Measurements from ENCODE around the gene ZFHX2. TPM values are rescaled to one million over a fixed set of nuclear protein-coding genes. Genes with fewer than 3 reads are reported as not detected.
A peak's percentile ranks its signal among the peaks of the same experiment; 100 is the strongest.

ZFHX2 gene
- total RNA-seq, 1 donor from 2014 or later: 11.1 TPM

DNA sequence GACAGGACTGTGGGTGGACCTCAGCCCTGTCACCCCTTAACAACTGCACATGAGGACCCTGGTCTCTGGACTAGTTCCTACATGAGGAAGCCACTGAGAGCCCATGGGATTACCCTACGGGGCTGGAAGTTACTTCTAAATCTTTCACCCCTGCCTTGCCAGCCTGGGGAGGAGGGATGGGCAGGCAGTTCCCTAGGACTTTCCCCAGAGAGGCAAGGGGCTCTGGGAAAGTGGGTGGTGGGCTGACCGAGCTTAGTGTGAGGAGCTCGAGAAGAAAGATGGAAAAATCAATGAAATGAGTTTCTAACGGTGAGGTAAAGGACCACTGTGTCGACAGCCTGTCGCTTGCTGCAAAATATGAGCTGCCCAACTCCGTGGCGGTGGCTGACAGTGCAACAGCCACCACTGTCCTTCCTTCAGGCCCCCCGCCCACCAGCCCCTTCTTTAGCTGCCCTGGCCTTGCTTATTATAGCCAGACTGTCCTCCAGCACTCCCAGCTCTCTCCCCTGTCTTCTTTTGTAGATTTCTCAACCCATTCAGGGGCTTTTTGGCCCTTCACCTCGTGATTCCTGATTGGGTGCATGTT, 5.0 kb downstream of the ZFHX2 start:
- no peak for DNase-seq (ENCODE audit: extremely low spot score, unreplicated experiment)
- Mint-ChIP-seq H3K4me3 (no peak overlapping the region), H3K27ac (no peak overlapping the region), H3K9me3 (no peaks in the 10 kb centered on the region), H3K4me1 (ENCODE audit: unreplicated experiment) (peaks cover 17% of the 10 kb centered on the region), H3K36me3 (peaks cover 9% of the 10 kb centered on the region), H3K27me3 (no peaks in the 10 kb centered on the region)
- TF ChIP-seq, protein P1, sequence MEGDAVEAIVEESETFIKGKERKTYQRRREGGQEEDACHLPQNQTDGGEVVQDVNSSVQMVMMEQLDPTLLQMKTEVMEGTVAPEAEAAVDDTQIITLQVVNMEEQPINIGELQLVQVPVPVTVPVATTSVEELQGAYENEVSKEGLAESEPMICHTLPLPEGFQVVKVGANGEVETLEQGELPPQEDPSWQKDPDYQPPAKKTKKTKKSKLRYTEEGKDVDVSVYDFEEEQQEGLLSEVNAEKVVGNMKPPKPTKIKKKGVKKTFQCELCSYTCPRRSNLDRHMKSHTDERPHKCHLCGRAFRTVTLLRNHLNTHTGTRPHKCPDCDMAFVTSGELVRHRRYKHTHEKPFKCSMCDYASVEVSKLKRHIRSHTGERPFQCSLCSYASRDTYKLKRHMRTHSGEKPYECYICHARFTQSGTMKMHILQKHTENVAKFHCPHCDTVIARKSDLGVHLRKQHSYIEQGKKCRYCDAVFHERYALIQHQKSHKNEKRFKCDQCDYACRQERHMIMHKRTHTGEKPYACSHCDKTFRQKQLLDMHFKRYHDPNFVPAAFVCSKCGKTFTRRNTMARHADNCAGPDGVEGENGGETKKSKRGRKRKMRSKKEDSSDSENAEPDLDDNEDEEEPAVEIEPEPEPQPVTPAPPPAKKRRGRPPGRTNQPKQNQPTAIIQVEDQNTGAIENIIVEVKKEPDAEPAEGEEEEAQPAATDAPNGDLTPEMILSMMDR (conservative IDR thresholded peaks at IDR 0.05): no peak

DNA sequence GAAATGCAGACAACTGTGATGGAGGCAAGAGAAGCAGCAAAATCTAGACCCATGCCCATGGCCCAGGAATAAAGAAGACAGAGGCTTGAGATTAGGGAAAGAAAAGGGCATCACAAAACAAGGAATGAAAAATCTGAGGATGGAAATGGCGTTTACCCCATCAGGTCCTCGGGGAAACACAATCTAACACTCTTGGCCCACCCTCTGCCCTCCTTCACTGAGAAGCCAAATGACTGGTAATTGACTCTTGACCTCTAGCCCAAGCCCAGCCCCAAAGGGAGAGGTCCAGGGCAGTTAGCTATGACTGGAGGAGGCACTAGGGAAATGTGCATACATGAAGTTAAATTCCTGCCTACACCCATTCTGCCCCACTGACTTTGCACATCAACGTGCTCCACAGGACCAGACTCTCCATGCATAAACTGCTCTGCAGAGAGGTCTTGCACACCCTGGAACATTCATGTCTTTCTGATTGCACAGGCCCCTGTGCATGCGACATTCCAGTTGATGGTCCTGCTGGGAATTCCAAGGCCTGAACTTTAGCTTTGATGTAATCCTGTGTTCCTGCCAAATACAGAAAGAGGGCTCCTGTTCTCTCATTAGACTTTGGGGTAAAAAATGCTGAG, 5.7 kb downstream of the ZFHX2 start:
- H3K36me3 Mint-ChIP-seq: peaks cover 9% of the 10 kb centered on the region
- TF ChIP-seq, protein P1 (conservative IDR thresholded peaks at IDR 0.05): no peak
- DNase-seq (ENCODE audit: extremely low spot score, unreplicated experiment): no peak
- peaks cover 17% of the 10 kb centered on the region for H3K4me1 Mint-ChIP-seq (ENCODE audit: unreplicated experiment)
- no peak overlapping the region for H3K4me3 Mint-ChIP-seq
- no peaks in the 10 kb centered on the region for H3K9me3 Mint-ChIP-seq
- H3K27ac Mint-ChIP-seq: no peak overlapping the region
- H3K27me3 Mint-ChIP-seq: no peaks in the 10 kb centered on the region

DNA sequence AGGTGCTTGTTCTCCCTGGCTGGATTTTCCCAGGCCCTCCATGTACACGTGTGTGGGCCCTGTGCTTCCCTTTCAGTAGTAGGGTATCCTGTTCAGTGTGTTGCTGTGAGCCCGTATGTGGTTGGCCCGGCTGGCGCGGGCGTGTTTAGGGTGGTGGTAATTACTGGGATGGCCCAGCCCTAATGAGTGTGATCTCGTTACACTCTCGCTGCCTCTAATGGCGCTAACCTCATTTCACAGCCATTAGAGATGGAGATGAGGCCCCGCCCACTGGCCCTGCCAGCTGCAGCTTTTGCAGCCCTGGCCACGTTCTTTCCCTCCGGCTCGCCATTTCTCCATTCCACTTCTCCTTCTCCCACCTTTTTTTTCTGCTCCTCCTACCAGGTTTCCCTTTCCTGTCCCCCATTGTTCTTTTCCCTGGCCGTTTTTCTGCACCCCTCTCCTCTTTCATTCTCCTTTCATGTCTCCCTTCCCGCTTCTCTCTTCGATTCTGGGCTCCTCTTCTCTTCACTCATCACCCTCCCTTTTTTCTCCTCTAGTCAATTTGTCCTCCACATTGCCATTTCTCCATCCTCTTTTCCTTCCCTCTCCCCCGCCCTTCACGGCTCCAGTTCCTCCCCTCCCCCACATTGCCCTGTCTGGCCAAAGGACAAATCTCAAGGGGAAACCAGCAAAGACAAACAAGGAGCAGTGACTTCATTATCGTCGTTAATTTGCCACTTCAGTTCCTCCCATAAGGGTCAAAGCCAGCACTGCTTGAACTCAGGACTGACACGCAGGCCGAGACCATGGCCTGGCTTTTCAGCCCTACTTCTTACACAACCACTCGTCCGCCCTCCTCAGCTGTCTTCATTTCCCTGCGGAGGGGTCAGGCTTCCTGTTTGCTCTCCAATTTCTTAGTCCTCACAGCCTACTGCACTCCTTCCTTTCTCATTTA, 6.8 kb downstream of the ZFHX2 start:
- peaks cover 9% of the 10 kb centered on the region for H3K36me3 Mint-ChIP-seq
- H3K4me1 Mint-ChIP-seq (ENCODE audit: unreplicated experiment): peaks cover 17% of the 10 kb centered on the region
- no peaks in the 10 kb centered on the region for H3K27me3 Mint-ChIP-seq
- H3K9me3 Mint-ChIP-seq: no peaks in the 10 kb centered on the region
- H3K4me3 Mint-ChIP-seq: peak overlapping the region; percentile 71
- TF ChIP-seq, protein P1 (conservative IDR thresholded peaks at IDR 0.05): no peak
- H3K27ac Mint-ChIP-seq: no peak overlapping the region
- DNase-seq (ENCODE audit: extremely low spot score, unreplicated experiment): no peak

DNA sequence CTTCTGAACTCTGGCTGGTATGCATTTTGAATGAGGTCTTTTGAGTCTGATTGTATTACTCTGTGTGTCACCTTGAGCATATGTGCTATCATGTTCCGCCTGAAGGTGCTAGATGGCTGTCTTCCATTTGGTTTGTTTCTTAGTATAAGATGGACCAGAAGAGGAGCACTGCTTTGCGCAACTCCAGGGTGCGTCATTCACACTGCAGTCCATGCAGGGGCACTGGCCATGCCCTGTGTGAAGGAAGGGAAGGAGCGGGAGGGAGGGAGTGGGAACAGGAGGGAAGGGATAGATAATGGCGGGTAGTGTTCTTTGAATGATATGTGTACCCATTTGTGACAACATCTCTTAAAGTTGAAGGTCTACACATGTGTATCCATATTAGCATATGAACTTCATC, 8.2 kb downstream of the ZFHX2 start:
- H3K27ac Mint-ChIP-seq: no peak overlapping the region
- H3K36me3 Mint-ChIP-seq: peaks cover 9% of the 10 kb centered on the region
- no peak overlapping the region for H3K4me3 Mint-ChIP-seq
- no peak for DNase-seq (ENCODE audit: extremely low spot score, unreplicated experiment)
- H3K4me1 Mint-ChIP-seq (ENCODE audit: unreplicated experiment): peaks cover 31% of the 10 kb centered on the region
- H3K27me3 Mint-ChIP-seq: no peaks in the 10 kb centered on the region
- TF ChIP-seq, protein P1 (conservative IDR thresholded peaks at IDR 0.05): no peak
- no peaks in the 10 kb centered on the region for H3K9me3 Mint-ChIP-seq

DNA sequence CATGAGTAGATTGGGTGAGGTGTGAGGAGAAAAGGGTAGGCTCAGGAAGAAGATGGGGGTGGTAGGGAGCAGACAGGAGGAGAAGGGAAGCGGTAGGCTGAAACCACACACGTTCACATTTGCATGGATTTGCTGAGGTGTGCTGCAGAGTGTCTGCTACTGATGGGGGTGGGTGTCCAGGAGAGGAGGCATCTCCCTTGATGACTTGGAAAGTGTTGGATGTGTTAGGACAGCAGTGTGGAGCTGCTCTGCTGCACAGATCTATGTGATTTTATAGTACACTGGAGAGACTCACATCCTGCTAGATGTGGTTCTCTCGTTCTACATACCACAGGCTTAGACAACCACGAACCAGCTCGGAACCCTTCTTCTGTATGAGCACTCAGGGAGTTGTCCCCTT, 9.3 kb downstream of the ZFHX2 start:
- Mint-ChIP-seq H3K27ac (no peak overlapping the region), H3K4me1 (ENCODE audit: unreplicated experiment) (peaks cover 34% of the 10 kb centered on the region), H3K9me3 (no peaks in the 10 kb centered on the region), H3K36me3 (peaks cover 9% of the 10 kb centered on the region), H3K27me3 (no peaks in the 10 kb centered on the region), H3K4me3 (no peak overlapping the region)
- DNase-seq (ENCODE audit: extremely low spot score, unreplicated experiment): no peak
- TF ChIP-seq, protein P1 (conservative IDR thresholded peaks at IDR 0.05): no peak
